Tongue (tissue), 3 donors: ENCODE results near the gene INSL4. TPM values are rescaled to one million over a fixed set of nuclear protein-coding genes. Genes with fewer than 3 reads are reported as not detected.
A peak's percentile ranks its signal among the peaks of the same experiment; 100 is the strongest.

ENCODE experiments used
- DNase-seq: peaks from one replicate; pipeline ENCODE4 v3.0.0-alpha.2; 2015
- small RNA-seq: library from RNA; depleted of rRNA; stranded (forward); fragments of <200 nt; gene quantifications from one replicate; pipeline ENCODE3, GENCODE V24; 2014; ENCODE audit warnings: low replicate concordance
- total RNA-seq: library from RNA; depleted of rRNA; stranded (reverse); fragments of >200 nt; gene quantifications from one replicate; pipeline ENCODE4 v1.2.3, GENCODE V29; 2014

INSL4 gene
- total RNA-seq: not detected

DNA sequence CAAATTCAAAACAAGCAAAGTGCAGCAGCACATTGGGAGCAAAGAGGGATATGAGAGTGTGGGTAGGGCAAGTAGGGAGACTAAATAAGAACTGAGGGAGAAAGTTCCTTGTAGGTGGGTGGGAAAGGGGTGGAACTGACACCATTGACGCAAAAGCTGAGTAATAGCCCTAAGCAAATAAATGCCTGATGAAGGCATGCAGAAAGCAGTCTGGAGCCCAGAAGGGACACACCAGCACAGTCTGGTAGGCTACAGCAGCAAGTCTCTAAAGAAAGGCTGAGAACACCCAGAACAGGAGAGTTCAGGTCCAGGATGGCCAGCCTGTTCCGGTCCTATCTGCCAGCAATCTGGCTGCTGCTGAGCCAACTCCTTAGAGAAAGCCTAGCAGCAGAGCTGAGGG is at the start of gene INSL4:
Gene INSL4, plus strand, starts transcription at position 208 of the 400 bp plus-strand sequence. Its CDS starts 105 bp downstream, at position 313.
- no peak for DNase-seq

DNA sequence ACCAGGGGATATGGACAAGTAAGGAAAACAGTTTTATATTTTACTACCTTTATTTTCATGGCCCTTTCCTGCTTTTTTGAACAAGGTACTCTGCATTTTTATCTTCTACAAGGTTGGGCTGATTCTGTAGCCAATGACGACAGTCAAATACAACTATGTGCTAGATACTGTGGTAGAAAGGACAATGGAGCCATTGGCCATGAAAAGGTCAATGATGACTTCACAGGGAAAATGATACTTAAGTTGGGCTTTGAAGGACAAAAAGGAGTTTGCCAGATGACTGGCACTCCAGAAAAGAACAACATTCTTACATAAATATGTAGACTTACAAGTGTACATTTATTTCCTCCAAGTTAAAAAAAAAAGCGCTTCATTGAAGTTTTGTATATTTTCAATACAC is 46.4 kb upstream of the INSL4 start:
- no peak for DNase-seq

DNA sequence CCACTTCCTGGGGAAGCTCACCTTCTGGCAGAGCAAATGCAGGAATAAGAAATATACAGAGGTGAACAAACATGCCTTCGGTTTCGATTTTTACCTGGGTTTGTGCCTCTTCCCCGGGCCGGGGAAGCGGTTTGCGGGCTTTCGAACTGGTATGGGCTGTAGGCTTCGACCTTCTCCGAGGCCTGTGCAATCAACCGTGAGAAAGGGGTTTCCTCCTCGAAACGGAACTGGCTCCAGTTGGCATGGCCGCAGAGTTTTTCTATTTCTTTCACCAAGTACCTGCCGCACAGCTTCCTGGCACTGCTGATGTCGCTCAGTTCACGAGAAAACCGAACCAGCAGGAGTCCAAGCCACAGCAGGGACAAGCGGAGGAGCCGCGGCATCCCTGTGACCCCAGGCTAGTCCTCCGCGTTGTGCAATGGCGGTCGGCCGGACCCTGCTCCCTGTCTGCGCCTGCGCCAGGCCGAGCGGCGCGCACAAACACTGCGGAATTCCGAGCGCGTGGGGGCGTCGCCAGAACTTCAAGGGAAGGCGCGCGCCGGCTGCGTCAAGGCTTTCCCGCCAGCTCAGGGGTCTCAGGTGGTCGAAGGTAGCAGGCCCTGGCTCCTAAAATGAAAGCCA is 45.9 kb upstream of the INSL4 start, which contains the start of gene INSL6:
Gene INSL6, minus strand, starts transcription at position 420 of the 621 bp plus-strand sequence. Its CDS starts 37 bp downstream, at position 383.
- no peak for DNase-seq

DNA sequence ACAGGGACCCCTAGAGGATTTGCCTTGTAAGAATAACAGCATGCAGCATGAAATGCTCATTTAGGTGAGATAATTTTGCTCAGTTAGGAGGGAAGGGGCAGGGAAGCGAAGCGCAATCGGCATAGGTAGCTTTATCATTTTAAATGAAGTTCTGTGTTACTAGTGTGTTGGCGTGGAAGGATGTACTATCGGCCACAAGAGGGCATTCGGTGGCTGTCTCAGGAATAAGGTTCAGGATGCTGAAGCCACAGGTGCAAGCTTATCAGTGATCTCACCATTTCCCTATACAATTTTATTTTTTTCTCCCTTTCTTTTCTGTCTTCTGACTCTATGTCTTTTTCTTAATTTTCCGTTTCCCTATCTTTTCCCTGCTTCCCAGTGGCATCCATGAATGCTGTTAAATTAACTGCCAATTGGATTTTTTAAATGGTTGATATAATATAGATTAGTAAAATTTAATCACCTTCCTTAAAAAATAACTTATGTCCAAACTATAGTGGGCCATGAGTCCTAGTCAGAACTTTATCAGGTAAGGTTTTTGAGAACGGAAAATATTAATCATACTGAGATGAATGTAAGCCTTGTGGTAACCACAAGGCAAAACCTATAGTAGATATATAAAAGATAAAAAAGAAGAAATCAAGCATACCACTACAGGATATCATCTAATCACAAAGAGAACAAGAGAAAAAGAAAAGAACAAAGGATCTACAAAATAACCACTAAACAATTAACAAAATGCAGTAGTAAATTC is 44.6 kb upstream of the INSL4 start:
- DNase-seq: peak; percentile 63

DNA sequence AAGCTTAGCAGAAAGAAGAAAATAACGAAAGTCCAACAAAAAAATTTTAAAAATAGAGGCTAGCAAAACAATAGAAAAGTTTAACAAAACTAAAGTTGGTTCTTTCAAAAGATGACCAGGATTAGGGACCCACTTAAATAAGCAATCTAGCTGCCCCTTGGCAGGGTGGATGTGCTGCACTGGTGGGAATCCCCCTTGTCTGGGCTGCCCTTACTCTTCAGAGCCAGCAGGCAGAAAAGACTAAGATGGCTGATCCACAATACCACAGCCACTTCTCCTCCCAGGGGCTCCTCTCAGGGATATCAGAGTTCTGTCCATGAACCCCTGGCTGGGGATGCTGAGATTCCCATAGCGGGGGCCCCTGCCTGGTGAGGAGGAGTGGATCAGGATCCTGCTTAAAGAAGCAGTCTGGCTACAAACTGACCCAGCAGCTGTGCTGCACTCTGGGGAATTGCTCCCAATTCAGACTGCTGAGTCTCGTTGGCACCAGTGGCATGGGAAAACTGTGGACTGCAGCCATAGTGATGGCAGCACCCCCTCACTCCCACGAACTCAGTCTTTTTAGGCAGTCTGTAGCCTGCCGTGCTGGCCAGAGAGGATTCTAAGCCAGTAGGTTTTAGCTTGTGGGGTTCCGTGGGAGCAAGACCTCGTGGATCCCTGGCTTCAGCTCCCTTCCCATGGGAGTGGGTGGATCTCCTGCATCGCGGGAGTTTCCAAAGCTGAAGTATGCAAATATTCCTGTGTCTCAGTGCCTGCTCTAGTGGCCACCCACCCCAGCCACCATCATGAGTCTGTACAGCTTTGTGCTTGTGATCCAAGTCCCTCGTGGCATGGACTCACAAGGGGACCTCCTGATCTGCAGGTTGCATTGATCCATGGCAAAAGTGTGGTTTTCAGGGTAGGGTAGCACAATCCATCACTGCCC is 42.9 kb upstream of the INSL4 start:
- DNase-seq: no peak

DNA sequence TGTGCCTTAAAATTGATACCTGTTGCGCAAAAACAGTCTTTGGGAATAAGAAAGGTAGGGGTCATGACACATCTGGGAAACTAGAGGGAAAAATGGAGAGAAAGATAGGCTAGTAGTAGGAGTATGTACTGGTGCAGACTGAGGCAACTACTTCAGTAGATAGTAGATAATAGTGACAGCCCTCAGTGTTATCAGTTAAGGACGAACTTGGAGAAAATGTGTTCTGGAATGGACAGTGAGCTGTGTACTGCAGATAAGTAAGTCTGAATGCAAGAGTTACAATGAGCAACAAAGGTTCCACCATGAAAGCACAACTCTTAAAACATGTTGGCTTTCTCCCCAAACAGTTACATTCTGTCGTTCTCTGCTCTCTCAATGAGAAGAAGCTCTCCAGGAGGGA is 39.2 kb upstream of the INSL4 start:
- no peak for DNase-seq

DNA sequence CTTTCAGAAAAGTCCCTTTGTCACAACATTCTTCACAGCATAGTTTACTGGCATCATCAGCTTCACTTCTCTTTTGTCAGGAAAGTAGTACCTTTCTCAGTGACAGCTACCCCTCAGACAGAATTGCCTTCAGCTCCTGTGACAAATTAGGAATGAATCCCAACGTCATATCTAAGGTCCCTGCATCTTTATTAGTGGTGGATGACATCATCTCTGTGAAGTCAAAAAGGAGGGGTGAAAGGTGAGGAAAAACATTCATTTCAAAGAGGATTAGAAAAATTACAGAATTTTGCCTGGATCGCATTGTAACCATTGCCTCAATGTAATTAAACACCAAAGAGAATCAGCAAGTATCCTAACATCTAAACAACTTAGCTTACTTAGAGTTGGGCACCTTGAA is 37.9 kb upstream of the INSL4 start:
- DNase-seq: no peak

DNA sequence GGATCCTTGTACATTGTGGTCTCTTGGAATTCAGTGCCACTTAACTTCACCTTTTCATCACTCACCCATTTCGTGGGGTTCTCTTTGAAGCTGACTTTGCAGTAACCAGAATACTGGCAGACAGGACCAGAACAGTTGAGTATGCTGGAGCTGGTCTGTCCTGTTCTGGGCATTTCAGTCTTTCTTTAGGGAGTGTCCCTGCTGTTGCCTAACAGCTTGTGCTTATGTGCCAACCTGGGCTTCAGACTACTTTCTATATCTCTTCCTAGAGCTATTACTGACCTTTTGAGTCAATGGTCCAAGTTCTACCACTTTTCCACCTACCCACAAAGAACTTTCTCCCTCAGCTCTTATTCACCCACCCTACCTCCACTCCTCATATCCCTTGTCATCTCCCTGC is 35.8 kb upstream of the INSL4 start:
- DNase-seq: no peak

DNA sequence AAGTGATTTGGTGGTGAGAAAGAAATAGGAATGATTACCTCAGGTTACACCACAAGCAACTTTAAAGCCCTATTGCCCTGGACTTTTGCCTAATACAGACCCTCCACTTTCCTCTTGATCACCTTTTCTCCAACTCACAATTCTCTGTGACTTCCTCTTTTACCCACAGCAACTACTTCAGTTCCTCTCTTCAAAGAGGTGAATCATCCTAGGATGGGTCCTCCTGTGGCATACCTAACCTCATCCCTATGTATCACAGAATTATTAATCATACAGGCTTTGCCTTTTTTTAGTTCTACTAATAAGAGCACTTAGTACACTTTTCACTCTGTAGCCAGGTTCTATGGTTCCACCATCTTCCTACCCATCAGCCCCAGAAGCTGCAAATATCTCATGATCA is 26.1 kb upstream of the INSL4 start:
- DNase-seq: no peak

DNA sequence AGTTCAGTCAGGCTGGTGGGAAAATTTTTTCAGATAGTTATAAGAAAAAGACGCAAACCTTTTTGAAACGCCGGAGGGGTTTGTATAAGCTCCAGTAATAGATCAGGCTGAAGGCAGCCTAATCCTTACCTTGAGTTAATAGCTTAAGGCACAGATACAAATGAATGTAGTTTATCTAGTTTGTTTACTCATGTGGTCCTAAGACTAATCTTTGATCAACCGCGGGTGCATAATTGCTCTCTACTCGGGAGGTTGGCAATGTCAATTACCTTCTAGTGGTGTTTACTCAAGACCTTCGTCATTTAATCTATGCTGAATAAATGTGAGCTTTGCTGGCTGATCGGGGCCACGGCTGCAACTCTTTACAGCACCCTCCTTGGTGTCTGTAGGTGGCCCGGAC is 665 bp upstream of the INSL4 start:
- no peak for DNase-seq

DNA sequence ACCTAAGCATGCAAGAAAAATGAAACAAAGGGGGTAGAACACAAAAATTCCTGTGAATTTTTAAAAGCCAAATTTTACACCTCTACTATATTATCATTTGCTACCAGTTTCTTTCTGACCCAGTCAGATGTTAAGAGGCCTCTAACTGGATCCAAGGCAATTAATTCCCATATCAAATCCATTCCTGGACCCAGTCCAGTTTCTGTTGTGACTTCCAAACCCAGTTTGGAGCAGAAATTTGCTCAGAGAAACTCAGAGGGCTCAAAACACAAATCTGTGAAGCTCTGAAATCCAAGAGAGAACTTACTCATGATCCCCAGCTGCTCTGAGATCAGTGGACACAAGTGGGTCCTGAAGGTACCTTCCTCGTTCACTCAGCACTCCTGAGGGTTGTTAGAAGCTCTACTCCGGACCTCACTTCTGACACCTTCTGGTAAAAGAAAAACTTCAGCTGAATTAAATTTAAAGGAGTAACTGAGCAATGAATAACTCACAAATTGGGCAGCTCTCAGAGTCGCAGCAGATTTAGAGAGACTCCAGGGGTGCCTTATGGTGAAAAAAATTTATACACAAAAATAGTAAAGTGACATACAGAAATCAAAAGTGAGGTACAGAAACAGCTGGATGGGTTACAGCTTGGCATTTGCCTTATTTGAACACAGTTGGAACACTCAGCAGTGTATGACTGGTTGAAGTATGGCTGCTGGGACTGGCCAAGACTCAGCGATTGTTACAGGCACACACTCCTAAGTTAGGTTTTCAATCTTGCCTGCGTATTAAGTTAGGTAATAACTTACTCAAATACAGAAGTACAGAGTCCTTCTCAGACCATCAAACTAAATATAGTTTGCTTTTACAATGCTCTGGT is 32.4 kb downstream of the INSL4 start:
- peak; percentile 66 for DNase-seq

DNA sequence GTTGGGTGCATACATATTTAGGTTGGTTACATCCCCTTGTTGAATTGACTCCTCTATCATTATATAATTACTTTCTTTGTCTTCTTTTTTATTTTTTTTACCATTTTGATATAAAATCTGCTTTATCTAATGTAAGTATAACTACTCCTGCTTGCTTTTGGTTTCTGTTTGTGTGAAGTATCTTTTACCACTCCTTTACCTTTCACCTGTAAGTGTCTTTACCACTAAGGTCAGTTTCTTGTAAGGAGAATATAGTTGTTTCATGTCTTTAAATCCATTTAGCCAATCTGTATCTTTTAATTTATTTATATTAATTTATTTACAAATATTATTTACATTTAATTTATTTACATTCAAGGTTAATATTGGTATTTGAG is 33.0 kb downstream of the INSL4 start:
- DNase-seq: no peak

DNA sequence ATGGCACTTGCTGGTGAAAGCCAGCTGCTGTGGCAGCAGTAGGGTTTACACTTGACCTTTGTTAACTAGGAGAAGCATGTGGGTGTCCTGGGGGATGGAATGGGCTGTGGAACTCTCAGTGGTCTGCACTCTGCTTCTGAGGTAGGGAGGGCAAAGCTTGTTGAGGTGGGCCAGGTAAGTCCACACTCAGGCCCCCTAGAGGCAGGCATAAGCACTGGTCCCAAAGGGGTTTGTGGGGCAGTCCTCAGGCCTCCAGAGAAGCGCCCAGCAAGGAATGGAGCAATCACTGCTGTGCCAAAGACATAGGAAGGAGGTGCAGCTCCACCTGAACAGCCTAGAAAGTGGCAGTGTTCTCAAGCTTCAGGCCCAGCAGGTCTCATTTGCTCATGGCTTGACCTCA is 34.7 kb downstream of the INSL4 start:
- DNase-seq: no peak

DNA sequence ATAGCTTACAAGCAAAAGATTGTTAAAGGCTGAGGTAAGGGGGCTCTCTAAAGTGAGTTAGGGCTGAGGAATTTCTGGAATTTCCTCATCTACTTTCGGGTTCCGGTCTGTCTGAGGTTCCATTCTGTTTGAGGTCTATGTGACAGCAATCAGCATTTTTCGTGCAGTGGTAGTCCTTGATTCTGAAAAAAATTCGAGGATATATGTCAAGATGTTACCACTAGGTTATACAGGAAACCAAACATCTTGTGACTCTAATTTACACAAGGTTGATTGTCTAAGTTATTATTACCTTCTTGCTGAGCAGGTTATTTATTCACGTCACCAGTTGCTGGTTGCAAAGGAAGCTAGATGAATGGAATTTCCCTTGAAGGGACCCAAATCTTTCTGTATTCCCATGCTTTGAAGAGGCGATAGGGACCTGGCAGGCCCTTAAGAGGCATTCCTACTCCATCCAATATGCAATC is 38.1 kb downstream of the INSL4 start:
- DNase-seq: no peak

DNA sequence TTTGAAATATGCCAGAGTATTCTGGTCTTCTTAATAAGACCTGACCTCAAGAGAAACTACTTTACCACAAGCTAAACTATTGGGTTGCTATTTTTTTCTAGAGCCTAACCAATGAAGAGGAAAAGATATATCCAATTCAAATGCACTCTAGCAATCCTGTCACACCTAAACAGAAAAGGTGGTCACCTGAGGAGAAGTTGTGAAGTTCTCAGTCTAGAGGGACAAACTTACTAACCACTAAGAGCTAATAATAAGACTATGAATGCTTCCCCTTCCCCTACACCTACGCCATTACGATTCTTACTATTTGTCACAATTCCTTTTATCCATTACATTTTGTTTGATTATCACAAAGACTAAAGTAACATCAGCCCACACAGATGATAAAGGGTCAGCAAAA is 43.6 kb downstream of the INSL4 start:
- no peak for DNase-seq

DNA sequence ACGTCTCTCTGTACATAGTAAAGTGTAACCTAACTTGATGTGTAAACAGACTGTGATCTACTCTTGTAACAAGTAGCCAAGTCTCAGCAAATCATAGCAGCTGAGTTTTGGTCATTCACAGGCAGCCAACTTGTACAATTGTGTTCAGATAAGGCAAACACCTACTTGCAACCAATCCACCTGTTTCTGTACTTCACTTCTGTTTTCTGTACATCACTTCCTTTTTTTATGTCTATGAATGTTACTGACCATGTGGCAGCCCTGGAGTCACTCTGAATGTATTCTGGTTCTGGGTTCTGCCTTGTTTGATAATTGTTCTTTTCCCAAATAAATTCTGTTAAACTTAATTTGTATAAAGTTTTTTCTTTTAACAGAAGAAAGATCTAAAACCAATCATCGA is 47.3 kb downstream of the INSL4 start:
- no peak for DNase-seq

Small RNA genes within 50 kb of the gene (small RNA-seq; reads per million reads assigned to genes)
- not detected for gene AL133547.1

Other genes starting within 250 kb of the INSL4 start
- 25.2 TPM for gene JAK2, start 246.1 kb upstream of the INSL4 start, total RNA-seq
- gene INSL6, start 45.8 kb upstream of the INSL4 start, total RNA-seq: not detected
- gene RLN2, start 73.3 kb downstream of the INSL4 start, total RNA-seq: not detected
- not detected for gene RLN1, start 108.5 kb downstream of the INSL4 start, total RNA-seq
- 44.1 TPM for gene PLGRKT, start 206.5 kb downstream of the INSL4 start, total RNA-seq
- 4.1 TPM for gene CD274, start 219.1 kb downstream of the INSL4 start, total RNA-seq